Spleen (tissue), 11 donors: Measurements from ENCODE around the gene VSTM2L. TPM values are rescaled to one million over a fixed set of nuclear protein-coding genes. Genes with fewer than 3 reads are reported as not detected.

Source experiments
- DNase-seq: peaks from one replicate; pipeline ENCODE4 v3.0.0-alpha.2; 2020
- H3K27ac ChIP-seq, 8 donors: fragments of 200-600 bp; sonication (generic) in 7 of 8; 1 replicate in 4 of 8; 2 replicates in 4 of 8; pipeline versions ENCODE4 v1.5.0 to v1.8.0; 2016 to 2021; ENCODE audit warnings: inconsistent platforms in 4 of 8, mild to moderate bottlenecking in 4 of 8, moderate library complexity in 1 of 8
- H3K27me3 ChIP-seq, 7 donors: fragments of 200-600 bp; sonication (generic) in 6 of 7; replicated peaks in 1 of 7; 1 replicate in 4 of 7; 2 replicates in 3 of 7; pipeline versions ENCODE4 v1.5.0 to v1.8.0; 2016 to 2021; ENCODE audit warnings: inconsistent platforms in 3 of 7, mild to moderate bottlenecking in 1 of 7
- H3K36me3 ChIP-seq, 6 donors: fragments of 200-600 bp; sonication (generic) in 5 of 6; 1 replicate in 4 of 6; 2 replicates in 2 of 6; pipeline versions ENCODE4 v1.5.0 to v1.8.0; 2016 to 2021; ENCODE audit warnings: inconsistent platforms in 2 of 6
- H3K4me1 ChIP-seq, 6 donors: fragments of 200-600 bp; sonication (generic) in 5 of 6; 1 replicate in 3 of 6; 2 replicates in 3 of 6; pipeline versions ENCODE4 v1.5.0 to v1.8.0; 2016 to 2021; ENCODE audit warnings: inconsistent platforms in 3 of 6
- H3K4me3 ChIP-seq, 8 donors: fragments of 200-600 bp; sonication (generic) in 7 of 8; 1 replicate in 4 of 8; 2 replicates in 4 of 8; pipeline versions ENCODE4 v1.5.0 to v1.8.0; 2016 to 2021; ENCODE audit warnings: inconsistent platforms in 4 of 8, mild to moderate bottlenecking in 4 of 8, moderate library complexity in 2 of 8
- H3K9me3 ChIP-seq, 8 donors: fragments of 200-600 bp; sonication (generic) in 7 of 8; 1 replicate in 4 of 8; 2 replicates in 4 of 8; pipeline versions ENCODE4 v1.5.0 to v1.8.0; 2016 to 2021; ENCODE audit warnings: inconsistent platforms in 4 of 8
- POLR2A ChIP-seq, 3 donors: fragments of 450-650 bp; IDR thresholded peaks; one replicate each; pipeline ENCODE4 v1.5.1; 2017; ENCODE audit warnings: antibody characterized with exemption in 3 of 3, mild to moderate bottlenecking in 1 of 3
- POLR2AphosphoS5 ChIP-seq, 3 donors: sonication (generic); formaldehyde crosslinking; IDR thresholded peaks; one replicate each; pipeline ENCODE4 v1.5.1; 2017; ENCODE audit warnings: antibody characterized with exemption in 3 of 3
- WGBS, 5 donors: extraction: QIAGEN DNeasy Blood & Tissue Kit in 3 of 5; methylation state at CpG; one replicate each; pipeline versions ENCODE4 v1.1.5 to v1.1.7; 2013 to 2018; 5-methylcytosine and 5-hydroxymethylcytosine counted together
- intact Hi-C: fragments of 100-400 bp; cut with DNase I; formaldehyde crosslinking; loops from one replicate; pipeline ENCODE4 v1.15.0; 2023; ENCODE audit warnings: low total_unique reads
- polyA plus RNA-seq, 3 donors: library from polyadenylated mRNA; stranded (reverse); fragments of 200-250 nt; gene quantifications; one replicate each; pipeline ENCODE4 v1.2.1, GENCODE V29; 2013
- total RNA-seq, 7 donors: library from RNA; depleted of rRNA in 3 of 7; stranded (reverse); fragments of >200 nt in 3 of 7; fragmentation: NEBNext Ultra II Directional in 4 of 7; extraction: Animal tissue kit (Norgen Biotek cat#: 25700) in 4 of 7; gene quantifications; one replicate each; pipeline versions ENCODE4 v1.1.0 to v1.2.1, GENCODE V29; 2016 to 2021
- TF ChIP-seq, protein P1 (sequence below), 11 experiments: fragments of 200-600 bp in 7 of 11; fragments of 450-650 bp in 4 of 11; sonication (generic) in 4 of 11; IDR thresholded peaks in 8 of 11; conservative IDR thresholded peaks in 3 of 11; 1 replicate in 7 of 11; 2 replicates in 4 of 11; pipeline versions ENCODE4 v1.4.0 to v1.8.0; 2016 to 2021; ENCODE audit warnings: antibody characterized with exemption in 11 of 11, inconsistent platforms in 4 of 11, mild to moderate bottlenecking in 1 of 11
- donor health status: healthy with polysubstance abuse.
- donor health status: DM: no; HTN: no; CAD: no; lungs with moderate emphysema.
- donor health status: DM: no; HTN: no; CAD: no.
- donor health status: Bipolar disorder and iron deficiency.
- donor health status: healthy.
- donor health status: DM: no; HTN: no; CAD: no.
- donor health status: DM: yes; HTN: yes; CAD: no.

Gene VSTM2L
- total and polyA plus RNA-seq, 10 donors = 1.7 to 88.7 (median 24.6) TPM

DNA sequence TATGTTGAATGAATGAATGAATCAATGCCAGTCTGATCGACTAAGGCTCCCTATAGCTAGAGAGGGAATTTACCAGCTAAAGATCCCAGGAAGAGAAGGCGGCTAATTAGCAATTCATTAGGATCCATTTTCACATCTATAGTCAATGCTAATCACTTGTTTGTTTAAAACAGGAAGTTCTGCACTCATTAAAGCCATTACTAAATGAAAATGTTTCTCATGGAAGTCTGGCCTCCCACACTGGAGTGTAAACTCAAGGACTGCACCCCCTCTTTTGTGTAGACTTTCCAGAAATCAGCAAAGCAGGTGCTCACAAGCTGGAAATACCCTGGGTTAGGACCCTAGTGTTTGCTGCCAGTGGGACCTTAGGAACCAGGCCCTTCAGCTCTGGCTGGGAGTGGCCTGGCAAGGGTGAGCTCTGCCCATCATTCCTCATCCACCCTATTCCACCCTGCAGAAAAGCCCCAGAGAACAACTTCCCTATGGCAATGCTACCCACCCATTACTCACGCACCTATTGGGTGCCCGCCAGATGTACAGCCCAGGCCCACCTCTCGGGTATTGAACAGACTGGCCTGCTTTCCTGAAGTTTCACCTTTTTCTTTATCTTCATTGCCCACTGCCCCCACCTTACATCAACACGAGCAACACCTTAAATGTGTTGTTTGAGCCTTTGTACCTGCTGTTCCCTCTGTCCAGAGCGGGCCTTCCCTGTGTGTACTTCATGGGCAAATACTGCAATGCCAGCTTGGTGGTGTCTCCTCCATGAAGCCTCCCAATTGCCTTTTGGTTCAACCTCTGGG is 69.5 kb downstream of the VSTM2L start:
- TF ChIP-seq, protein P1, sequence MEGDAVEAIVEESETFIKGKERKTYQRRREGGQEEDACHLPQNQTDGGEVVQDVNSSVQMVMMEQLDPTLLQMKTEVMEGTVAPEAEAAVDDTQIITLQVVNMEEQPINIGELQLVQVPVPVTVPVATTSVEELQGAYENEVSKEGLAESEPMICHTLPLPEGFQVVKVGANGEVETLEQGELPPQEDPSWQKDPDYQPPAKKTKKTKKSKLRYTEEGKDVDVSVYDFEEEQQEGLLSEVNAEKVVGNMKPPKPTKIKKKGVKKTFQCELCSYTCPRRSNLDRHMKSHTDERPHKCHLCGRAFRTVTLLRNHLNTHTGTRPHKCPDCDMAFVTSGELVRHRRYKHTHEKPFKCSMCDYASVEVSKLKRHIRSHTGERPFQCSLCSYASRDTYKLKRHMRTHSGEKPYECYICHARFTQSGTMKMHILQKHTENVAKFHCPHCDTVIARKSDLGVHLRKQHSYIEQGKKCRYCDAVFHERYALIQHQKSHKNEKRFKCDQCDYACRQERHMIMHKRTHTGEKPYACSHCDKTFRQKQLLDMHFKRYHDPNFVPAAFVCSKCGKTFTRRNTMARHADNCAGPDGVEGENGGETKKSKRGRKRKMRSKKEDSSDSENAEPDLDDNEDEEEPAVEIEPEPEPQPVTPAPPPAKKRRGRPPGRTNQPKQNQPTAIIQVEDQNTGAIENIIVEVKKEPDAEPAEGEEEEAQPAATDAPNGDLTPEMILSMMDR (IDR thresholded peaks at IDR 0.05 in 8 of 11, conservative IDR thresholded peaks at IDR 0.05 in 3 of 11) = no peak
- no peak for TF ChIP-seq POLR2AphosphoS5 (IDR thresholded peaks at IDR 0.05)
- no peak for TF ChIP-seq POLR2A (IDR thresholded peaks at IDR 0.05)
- Histone ChIP-seq H3K4me1 (peaks cover 0 to 8% (median 0%) of the 10 kb centered on the region in 6 donors), H3K27me3 (no peaks in the 10 kb centered on the region), H3K27ac (no peak overlapping the region), H3K9me3 (peaks cover 0 to 20% (median 15%) of the 10 kb centered on the region in 8 donors), H3K4me3 (no peak overlapping the region), H3K36me3 (no peaks in the 10 kb centered on the region)
- DNase-seq = no peak
- intact Hi-C loops = no loop called here
- 89 to 91% (median 90%) methylated on average over 7 of the region's 7 CpGs for WGBS, 5 donors

DNA sequence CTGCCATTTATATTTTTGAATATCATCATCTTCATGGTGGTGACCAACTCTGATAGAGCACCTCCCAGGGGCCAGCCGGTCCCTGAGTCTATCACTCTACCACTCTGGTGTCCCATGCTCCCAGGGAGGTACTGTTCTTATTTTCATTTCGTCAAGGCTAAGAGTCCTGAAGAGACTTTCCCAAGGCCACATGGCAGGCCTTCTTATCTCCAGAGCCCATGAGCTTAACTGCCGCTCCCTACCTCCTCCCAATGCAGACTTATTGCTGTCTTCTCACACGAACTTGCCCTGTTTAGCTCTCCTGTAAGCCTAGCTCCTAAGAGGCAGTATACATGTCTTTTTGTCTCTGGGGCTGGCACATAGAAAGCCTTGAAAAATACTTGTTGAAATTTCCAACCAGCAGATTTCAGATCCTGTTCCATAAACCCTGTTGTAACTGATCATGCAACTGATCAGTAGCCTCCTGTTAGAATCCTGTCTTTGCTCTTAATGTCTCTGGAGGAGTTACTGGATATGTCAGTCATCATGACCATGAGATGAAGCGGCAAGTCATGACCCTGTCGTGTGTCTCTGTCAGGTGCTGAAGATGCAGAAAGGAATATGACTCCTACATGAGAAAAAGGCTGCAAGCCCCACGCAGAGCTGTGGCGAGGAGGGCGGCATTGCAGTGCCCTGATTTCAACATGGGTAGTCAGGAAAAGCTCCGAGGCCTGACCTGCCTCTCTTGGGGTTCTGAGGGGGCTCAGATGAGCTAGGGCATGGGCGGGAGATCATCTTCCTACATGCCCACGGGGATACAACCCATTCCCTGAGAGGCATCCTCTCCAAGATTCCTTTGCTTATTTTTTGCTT is 70.4 kb downstream of the VSTM2L start:
- no peak for DNase-seq
- Histone ChIP-seq H3K4me1 (peaks cover 0 to 11% (median 0%) of the 10 kb centered on the region in 6 donors), H3K9me3 (peaks cover 0 to 12% (median 6%) of the 10 kb centered on the region in 8 donors), H3K27ac (no peak overlapping the region), H3K27me3 (no peaks in the 10 kb centered on the region), H3K36me3 (no peaks in the 10 kb centered on the region), H3K4me3 (no peak overlapping the region)
- 91 to 93% (median 92%) methylated on average over 12 of the region's 12 CpGs for WGBS, 5 donors
- TF ChIP-seq POLR2AphosphoS5 (IDR thresholded peaks at IDR 0.05) (no peak), POLR2A (IDR thresholded peaks at IDR 0.05) (no peak)
- TF ChIP-seq, protein P1 (IDR thresholded peaks at IDR 0.05 in 8 of 11, conservative IDR thresholded peaks at IDR 0.05 in 3 of 11) = no peak
- intact Hi-C loops = no loop called here

DNA sequence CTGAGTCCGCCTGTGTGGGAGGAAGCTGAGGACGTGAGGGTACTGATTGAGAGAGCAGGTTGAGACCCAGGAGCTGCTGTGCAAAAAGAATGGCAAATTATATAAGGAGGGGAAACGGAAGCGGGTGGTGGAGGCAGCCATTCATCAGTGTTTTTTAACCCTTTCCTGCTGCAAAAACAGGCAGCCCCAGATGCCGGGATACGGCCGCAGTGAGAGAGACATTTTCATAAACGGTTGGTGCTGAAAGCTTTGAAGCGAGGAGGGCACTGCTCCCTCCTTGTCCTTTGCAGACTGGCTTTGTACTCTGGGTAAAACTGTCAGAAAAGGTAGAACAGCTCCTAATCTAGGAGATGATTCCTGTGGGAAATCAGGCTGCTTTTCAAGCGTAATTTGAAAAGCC is 74.0 kb downstream of the VSTM2L start:
- no peaks in the 10 kb centered on the region for H3K9me3 ChIP-seq
- H3K4me3 ChIP-seq = no peak overlapping the region
- no peak for TF ChIP-seq POLR2A (IDR thresholded peaks at IDR 0.05)
- TF ChIP-seq POLR2AphosphoS5 (IDR thresholded peaks at IDR 0.05) = no peak
- TF ChIP-seq, protein P1 (IDR thresholded peaks at IDR 0.05 in 8 of 11, conservative IDR thresholded peaks at IDR 0.05 in 3 of 11) = no peak
- 12 to 39% (median 29%) methylated on average over 9 to 10 of the region's 10 CpGs for WGBS, 5 donors
- H3K27me3 ChIP-seq = no peaks in the 10 kb centered on the region
- peaks cover 0 to 17% (median 15%) of the 10 kb centered on the region in 6 donors for H3K36me3 ChIP-seq
- intact Hi-C loops = no loop called here
- H3K4me1 ChIP-seq = peaks cover 0 to 11% (median 0%) of the 10 kb centered on the region in 6 donors
- no peak overlapping the region for H3K27ac ChIP-seq
- DNase-seq = no peak

DNA sequence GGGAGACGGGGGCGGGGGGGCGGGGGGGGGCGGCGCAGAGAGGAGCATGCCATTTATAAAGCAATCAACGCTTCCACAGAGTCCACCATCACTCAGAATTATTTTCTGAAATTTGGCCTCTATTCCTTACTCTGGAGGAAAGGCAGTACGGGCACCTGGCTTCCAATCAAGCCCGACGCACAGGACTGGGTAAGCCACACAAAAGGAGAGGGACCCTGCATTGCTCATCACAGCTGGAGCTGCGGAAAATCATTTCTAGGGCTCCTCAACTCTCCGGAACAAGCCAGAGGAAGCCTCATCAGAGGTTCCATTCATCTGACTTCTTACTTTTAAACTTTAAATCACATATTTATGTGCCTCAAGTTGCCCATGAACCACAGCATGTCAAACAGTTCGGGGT is 74.4 kb downstream of the VSTM2L start:
- intact Hi-C loops = no loop called here
- 33 to 49% (median 42%) methylated on average over 7 to 12 of the region's 12 CpGs for WGBS, 5 donors
- Histone ChIP-seq H3K36me3 (peaks cover 0 to 22% (median 18%) of the 10 kb centered on the region in 6 donors), H3K27ac (no peak overlapping the region), H3K9me3 (no peaks in the 10 kb centered on the region), H3K4me3 (no peak overlapping the region), H3K27me3 (no peaks in the 10 kb centered on the region), H3K4me1 (peaks cover 0 to 11% (median 0%) of the 10 kb centered on the region in 6 donors)
- no peak for DNase-seq
- TF ChIP-seq, protein P1 (IDR thresholded peaks at IDR 0.05 in 8 of 11, conservative IDR thresholded peaks at IDR 0.05 in 3 of 11) = no peak
- TF ChIP-seq POLR2A (IDR thresholded peaks at IDR 0.05) (no peak), POLR2AphosphoS5 (IDR thresholded peaks at IDR 0.05) (no peak)
